HG03439 (cell line): ENCODE measurements around the gene MGA.
"Not testable (repeated sequence)": the region's sequence is repeated elsewhere in the genome, so short reads cannot be mapped to it uniquely, and the experiment has no call there.

Experiments used
- ATAC-seq: cut with Tn5 transposase; IDR thresholded peaks from one replicate; pipeline ENCODE4 v1.9.1; 2021; ENCODE audit warnings: mild to moderate bottlenecking, moderate library complexity; ENCODE audit not compliant: unreplicated experiment

The MGA gene

GRCh38 chr15:41703120-41703519, 42.9 kb downstream of the MGA start:
- no peak for ATAC-seq

GRCh38 chr15:41713047-41713446, 52.8 kb downstream of the MGA start:
- ATAC-seq = no peak

- no peak for ATAC-seq
Measured at GRCh38 chr15:41714291-41714690, 54.1 kb downstream of the MGA start.

GRCh38 chr15:41716864-41717263, 56.7 kb downstream of the MGA start:
- no peak for ATAC-seq

- no peak for ATAC-seq
Measured at GRCh38 chr15:41727143-41727542, 66.9 kb downstream of the MGA start.

GRCh38 chr15:41728061-41728460, 67.9 kb downstream of the MGA start:
- ATAC-seq = not testable (repeated sequence)

GRCh38 chr15:41730543-41730942, 70.3 kb downstream of the MGA start:
- no peak for ATAC-seq

GRCh38 chr15:41732483-41732882, 72.3 kb downstream of the MGA start:
- ATAC-seq = no peak

- ATAC-seq = no peak
Measured at GRCh38 chr15:41734079-41734478, 73.9 kb downstream of the MGA start.

GRCh38 chr15:41735046-41735445, 74.8 kb downstream of the MGA start:
- ATAC-seq = no peak

- ATAC-seq = not testable (repeated sequence)
Measured at GRCh38 chr15:41735492-41735891, 75.3 kb downstream of the MGA start.

- no peak for ATAC-seq
Measured at GRCh38 chr15:41746802-41747201, 86.6 kb downstream of the MGA start.

GRCh38 chr15:41756198-41756597, 96.0 kb downstream of the MGA start:
- no peak for ATAC-seq

GRCh38 chr15:41772720-41773331, 112.6 kb downstream of the MGA start:
- ATAC-seq = no peak

- no peak for ATAC-seq
Measured at GRCh38 chr15:41773332-41773728, 113.1 kb downstream of the MGA start.

GRCh38 chr15:41773729-41774061, 113.5 kb downstream of the MGA start:
- no peak for ATAC-seq

GRCh38 chr15:41774062-41774881, 114.1 kb downstream of the MGA start, which contains the start of gene MAPKBP1:
MAPKBP1 (plus strand) TSS chr15:41774484; CDS start chr15:41775276, 792 bp downstream.
- peak; percentile 83 for ATAC-seq

GRCh38 chr15:41774882-41775417, 114.7 kb downstream of the MGA start:
- ATAC-seq = peak; percentile 5

GRCh38 chr15:41775651-41776050, 115.4 kb downstream of the MGA start:
- no peak for ATAC-seq

- no peak for ATAC-seq
Measured at GRCh38 chr15:41777421-41777973, 117.3 kb downstream of the MGA start.

GRCh38 chr15:41778521-41778920, 118.3 kb downstream of the MGA start:
- ATAC-seq = no peak

GRCh38 chr15:41779662-41780157, 119.5 kb downstream of the MGA start:
- no peak for ATAC-seq
